BE2C (cell line): ENCODE results near the gene IL6ST.

Source experiments
- DNase-seq: peaks from one replicate; pipeline ENCODE4 v3.0.0-alpha.2; 2020
- H3K27me3 ChIP-seq: fragments of 250-450 bp; sonication (Bioruptor Pico); 2 replicates; pipeline ENCODE4 v1.5.1; 2020; ENCODE audit warnings: mild to moderate bottlenecking
- H3K36me3 ChIP-seq: fragments of 250-450 bp; sonication (Bioruptor Pico); 2 replicates; pipeline ENCODE4 v1.5.1; 2020; ENCODE audit warnings: mild to moderate bottlenecking
- H3K4me1 ChIP-seq: fragments of 250-450 bp; sonication (Bioruptor Pico); 2 replicates; pipeline ENCODE4 v1.5.1; 2020
- H3K4me3 ChIP-seq: 2 replicates; pipeline ENCODE4 v1.5.1; 2011; ENCODE audit warnings: low read depth, low read length
- H3K9me3 ChIP-seq: fragments of 250-450 bp; sonication (Bioruptor Pico); 2 replicates; pipeline ENCODE4 v1.5.1; 2020
- CTCF ChIP-seq: IDR thresholded peaks from 2 replicates; pipeline ENCODE4 v1.5.1; 2012; ENCODE audit warnings: mild to moderate bottlenecking, low read depth, low read length

The IL6ST gene

DNA sequence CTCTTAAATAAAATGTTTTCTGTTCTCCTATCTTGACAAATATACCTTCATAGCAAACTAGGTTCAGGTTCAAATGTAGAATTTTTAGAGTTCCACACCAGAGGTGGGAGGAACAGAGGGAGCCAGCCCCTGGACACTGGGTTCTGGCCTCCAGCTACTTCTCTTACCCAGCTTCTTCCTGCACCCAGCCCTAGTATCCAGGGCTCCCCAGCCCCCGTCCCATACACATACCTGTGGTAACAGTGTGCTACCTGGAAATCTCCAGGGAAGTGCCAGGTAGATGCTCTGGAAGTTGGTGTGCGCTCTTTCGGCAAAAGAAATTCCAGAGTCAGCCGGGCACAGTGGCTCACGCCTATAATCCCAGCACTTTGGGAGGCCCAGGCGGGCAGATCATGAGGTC is 33.9 kb upstream of the IL6ST start:
- H3K4me3 ChIP-seq = no peak overlapping the region
- H3K9me3 ChIP-seq = no peaks in the 10 kb centered on the region
- no peaks in the 10 kb centered on the region for H3K27me3 ChIP-seq
- no peak for DNase-seq
- no peaks in the 10 kb centered on the region for H3K4me1 ChIP-seq
- H3K36me3 ChIP-seq = no peaks in the 10 kb centered on the region
- no peak for TF ChIP-seq CTCF

DNA sequence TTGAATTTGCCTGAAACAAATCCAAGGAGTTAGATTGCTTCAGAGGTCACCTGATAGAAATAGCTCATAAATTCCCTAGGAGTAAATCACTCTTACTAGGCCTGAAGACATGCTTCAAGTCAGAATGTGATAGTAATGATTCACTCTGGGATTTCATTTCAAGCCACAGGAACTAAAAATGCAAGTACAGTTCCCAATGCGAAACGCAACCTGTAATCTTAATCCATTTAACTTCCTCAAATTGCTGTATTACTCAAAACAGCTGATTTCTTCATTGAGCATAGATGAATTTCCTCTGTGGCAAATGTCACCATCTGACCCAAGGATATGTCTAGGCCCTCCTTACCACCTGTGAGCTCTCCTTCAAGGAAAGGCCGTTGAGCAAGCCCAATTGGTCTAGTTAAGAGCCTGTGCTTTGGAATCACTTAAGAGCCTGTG is 32.1 kb upstream of the IL6ST start:
- H3K36me3 ChIP-seq = no peaks in the 10 kb centered on the region
- no peak for TF ChIP-seq CTCF
- no peak overlapping the region for H3K4me3 ChIP-seq
- DNase-seq = no peak
- H3K4me1 ChIP-seq = no peaks in the 10 kb centered on the region
- H3K9me3 ChIP-seq = no peaks in the 10 kb centered on the region
- no peaks in the 10 kb centered on the region for H3K27me3 ChIP-seq

- H3K4me3 ChIP-seq = no peak overlapping the region
- no peaks in the 10 kb centered on the region for H3K27me3 ChIP-seq
- no peaks in the 10 kb centered on the region for H3K9me3 ChIP-seq
- no peak for DNase-seq
- no peaks in the 10 kb centered on the region for H3K4me1 ChIP-seq
- no peak for TF ChIP-seq CTCF
- no peaks in the 10 kb centered on the region for H3K36me3 ChIP-seq
Measured at GRCh38 chr5:56025151-56025885, 30.6 kb upstream of the IL6ST start.

DNA sequence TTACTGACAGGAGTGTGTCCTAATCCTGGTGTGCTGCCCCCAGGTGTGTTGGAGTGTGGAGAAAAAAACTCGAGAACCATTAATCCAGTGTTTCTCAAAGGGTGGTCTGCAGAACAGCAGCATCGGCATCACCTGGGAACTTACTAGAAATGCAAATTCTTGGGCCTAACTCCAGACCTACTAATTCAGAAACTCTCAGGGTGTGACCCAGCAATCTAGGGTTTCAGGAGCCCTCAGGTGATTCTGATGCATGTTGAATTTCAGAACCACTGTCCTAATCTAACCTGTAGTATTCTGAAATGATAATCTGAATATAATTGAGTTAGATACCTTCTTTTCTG is 30.0 kb upstream of the IL6ST start:
- no peaks in the 10 kb centered on the region for H3K4me1 ChIP-seq
- DNase-seq = no peak
- no peaks in the 10 kb centered on the region for H3K9me3 ChIP-seq
- no peak for TF ChIP-seq CTCF
- no peak overlapping the region for H3K4me3 ChIP-seq
- no peaks in the 10 kb centered on the region for H3K27me3 ChIP-seq
- H3K36me3 ChIP-seq = no peaks in the 10 kb centered on the region

DNA sequence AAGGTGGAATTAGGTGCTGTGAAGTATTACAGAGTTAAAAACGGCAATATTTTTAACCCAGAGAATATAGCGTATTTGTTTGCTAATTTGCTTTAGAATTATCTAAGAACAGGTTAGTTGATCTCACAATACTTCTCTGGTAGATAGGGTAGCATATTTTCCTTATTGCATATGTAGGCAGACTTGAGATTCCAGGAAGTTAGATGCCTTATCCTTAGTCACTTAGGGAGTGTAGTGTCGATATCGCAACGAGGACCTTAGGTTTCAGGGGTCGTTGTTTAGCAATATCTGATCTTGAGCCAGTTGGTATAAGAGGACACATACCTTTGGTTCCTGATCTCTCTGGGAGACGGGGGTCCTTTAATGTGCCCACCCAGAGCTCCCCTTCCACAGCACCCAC is 28.5 kb upstream of the IL6ST start:
- TF ChIP-seq CTCF = no peak
- H3K27me3 ChIP-seq = no peaks in the 10 kb centered on the region
- H3K9me3 ChIP-seq = no peaks in the 10 kb centered on the region
- no peak overlapping the region for H3K4me3 ChIP-seq
- no peak for DNase-seq
- no peaks in the 10 kb centered on the region for H3K36me3 ChIP-seq
- no peaks in the 10 kb centered on the region for H3K4me1 ChIP-seq

DNA sequence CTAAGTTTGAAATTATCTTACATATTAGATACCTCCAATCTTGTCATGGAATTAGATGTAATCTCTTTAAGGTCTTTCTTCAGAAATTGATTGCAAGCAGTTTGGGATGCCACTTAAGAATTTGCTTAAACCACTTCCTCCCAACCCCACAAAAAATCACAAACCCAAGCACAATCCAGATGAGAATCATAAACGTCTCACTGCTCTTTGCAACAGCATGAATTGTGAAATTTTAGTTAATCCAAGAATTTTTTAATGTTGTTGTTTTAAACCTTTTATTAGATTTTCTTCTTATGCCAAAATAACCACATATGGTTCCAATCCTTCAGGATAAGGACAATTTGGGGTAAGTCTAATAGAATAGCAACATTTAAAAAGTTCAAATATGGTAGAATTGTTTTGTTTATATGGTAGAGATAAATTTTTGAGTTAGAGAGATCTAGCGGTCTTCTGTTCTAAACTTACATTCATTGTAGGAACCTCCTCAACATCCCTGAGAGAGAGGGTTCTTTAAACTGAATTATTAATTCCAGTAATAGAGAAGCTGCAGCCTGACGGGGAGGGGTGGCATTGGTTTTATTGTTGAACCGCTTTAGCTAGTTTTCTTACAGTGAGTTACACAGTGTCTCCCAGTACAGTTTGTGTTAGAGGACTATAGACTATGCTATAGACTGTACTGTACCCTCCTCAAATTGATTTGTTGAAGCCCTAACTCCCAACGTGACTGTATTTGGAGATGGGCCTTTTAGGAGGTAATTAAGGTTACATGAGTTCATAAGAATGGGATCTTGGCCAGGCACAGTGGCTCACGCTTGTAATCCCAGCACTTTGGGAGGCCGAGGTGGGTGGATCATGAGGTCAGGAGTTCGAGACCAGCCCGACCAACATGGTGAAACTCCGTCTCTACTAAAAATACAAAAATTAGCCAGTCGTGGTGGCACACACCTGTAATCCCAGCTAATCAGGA is 24.8 kb upstream of the IL6ST start:
- DNase-seq = no peak
- H3K9me3 ChIP-seq = no peaks in the 10 kb centered on the region; the same call in 1 of the 2 replicates
- no peaks in the 10 kb centered on the region for H3K4me1 ChIP-seq
- H3K27me3 ChIP-seq = no peaks in the 10 kb centered on the region
- no peak overlapping the region for H3K4me3 ChIP-seq
- no peaks in the 10 kb centered on the region for H3K36me3 ChIP-seq
- TF ChIP-seq CTCF = no peak
